Brain pericyte (primary cell): ENCODE data around the gene TGFB1.
"Not testable (repeated sequence)": the region's sequence is repeated elsewhere in the genome, so short reads cannot be mapped to it uniquely, and the experiment has no call there.

Experiments
- DNase-seq: peaks from one replicate; pipeline ENCODE4 v3.0.0-alpha.2; 2012; ENCODE audit warnings: low read depth, low spot score

TGFB1 gene

DNA sequence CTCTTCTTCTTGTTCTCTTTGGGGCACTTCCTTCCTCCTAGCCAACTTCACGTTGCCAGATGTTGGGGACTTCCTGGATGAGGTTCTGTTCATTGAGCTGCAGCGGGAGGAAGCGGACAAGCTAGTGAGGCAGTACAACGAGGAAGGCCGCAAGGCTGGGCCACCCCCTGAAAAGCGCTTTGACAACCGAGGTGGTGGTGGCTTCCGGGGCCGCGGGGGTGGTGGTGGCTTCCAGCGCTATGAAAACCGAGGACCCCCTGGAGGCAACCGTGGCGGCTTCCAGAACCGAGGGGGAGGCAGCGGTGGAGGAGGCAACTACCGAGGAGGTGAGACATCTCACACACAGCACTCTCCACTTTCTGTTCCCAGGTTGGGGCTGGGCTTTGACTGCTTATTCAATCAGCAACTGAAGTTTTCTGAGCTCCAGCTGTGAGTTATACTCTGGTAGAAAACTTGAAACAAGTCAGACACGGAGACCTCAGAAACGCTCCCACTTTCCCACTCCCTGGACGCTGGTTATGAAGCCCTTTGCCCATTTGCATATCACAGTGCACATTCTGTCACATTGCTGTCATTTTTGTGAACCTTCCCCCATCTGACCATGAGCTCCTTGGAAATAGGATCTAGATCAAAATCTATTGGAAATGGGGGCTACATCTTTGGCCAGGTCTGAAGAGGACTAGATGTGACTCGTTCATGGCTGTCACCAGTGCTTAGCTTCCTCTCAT, 50.9 kb downstream of the TGFB1 start:
- DNase-seq, result no peak

DNA sequence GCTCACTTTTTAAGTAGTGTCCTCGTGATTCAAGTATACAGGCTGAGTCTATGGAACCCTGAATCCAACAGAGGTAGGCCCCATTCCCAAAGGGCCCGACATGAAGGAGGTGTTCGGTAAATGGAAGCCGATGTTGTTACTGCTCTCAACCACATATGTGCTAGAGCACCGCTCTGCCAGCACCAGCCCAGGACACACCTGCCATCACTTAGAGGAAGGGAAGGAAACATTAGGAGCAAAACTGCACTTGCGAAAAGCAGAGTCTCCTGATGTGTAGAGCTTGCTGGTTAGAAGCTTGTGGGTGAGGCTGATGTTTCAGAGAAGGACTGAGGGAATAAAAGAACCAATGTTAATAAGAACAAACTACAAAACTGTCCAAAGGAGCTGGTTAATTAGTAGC, 53.2 kb downstream of the TGFB1 start:
- DNase-seq, result no peak

DNA sequence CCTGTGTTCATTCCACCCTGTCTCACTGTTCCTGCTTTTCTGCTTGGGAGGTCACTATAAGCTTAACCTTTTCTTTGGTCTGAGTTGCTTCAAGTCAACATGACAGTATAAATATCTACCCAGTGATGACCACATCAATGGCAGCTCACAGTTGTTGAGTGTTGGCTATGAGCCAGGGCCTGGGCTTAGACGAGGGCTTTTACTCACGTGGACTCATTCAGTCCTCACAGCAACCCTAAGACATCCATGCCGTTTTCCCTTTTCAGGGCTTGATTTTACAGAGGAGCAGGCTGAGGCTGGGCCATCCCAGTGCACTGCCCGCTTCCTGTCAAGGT, 54.0 kb downstream of the TGFB1 start:
- DNase-seq, result peak; percentile 89

DNA sequence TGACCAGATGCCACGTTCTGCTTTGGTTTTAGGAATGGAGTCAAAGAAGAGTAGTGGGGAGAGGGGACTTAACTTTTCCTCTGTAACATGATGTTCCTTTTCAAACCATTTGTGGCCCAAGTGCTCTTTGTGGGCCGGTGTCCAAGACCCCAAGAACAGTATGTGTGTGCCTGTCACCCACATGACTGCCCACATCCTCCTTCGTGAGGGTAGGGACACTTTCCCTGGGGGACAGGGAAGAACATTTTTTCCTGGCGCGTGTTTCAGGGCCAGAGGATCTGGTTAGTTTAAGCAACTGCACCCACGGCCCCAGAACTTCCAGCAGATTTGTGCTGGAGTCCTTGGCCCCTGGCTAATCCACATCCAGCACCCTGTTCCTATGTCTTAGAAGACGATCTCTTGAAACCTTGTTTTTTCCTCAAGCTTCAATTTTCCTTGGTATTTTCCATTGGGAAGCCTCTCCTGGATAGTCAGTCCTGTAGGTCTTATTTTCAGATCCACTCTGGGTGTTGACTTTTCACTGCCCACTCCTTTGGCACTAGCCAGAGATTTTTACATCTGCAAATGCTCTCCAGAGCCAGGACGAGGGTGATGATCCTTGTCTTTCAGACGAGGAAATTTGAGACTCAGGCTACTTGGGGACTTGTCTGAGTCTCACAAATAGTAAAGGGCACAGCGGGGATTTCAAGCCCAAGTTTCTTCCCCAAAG, 54.5 kb downstream of the TGFB1 start:
- DNase-seq, result no peak

DNA sequence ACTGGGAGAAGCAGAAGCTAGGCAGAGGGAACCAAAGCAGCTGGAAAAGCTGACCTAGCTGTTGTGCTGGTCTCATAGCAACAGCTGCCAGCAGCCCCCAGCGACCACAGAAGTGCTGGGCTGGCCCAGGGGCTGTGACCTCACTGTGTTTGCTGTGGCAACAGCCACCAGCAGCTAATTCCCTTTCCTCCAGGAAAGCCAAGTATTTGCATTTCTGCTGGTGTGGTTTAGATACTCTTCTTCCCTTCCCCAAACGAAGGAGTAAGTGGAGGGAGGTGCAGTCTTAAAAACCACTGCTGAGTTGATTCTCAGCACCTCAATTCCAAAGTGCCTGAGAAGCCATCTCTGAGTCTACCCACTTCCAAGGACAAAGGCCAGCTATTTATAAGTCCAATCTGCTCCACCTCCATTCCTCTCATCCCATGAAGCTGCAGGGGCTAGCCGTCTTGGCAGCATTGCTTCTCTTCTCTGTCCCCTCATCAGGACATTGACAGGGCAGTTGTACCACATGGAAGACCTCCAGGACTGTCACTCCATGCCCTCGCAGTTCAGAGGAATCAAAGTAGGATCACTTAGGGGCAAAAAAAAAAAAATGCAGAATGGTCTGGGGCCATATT, 55.3 kb downstream of the TGFB1 start:
- DNase-seq, result peak; percentile 68

DNA sequence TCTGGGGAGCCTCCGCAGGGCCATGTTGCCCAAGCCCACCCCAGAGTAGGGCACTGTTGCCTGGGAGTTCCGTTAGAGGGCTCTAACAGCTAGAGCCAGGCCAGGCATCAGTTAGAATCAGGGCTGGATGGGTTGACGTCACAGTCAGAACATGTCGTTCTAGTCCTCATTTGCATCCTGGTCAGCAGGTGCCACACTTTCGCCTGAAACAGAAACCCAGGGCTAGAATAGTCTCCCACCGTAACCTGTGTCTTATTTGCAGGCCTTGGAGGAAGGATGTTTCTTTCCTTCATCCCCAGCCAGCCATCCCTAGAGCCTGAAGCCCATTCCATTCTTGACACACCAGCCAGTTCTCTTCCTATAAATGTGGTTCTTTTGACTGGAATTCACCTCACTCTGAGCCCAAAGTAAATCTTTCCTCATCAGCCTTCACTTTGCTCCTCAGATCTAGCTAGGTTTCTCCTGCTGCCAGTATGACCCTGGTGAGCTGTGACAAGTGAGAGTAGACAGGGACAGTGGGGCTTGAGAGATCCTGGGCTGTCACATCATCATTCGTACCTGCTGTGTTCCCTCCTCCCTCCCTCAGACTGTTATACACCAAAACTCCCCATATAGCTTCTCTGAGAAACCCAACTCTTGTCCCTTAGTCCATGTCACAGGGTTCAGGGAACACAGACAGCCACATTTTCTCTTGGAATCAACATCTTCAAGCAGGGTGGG, 55.9 kb downstream of the TGFB1 start:
- DNase-seq, result no peak

DNA sequence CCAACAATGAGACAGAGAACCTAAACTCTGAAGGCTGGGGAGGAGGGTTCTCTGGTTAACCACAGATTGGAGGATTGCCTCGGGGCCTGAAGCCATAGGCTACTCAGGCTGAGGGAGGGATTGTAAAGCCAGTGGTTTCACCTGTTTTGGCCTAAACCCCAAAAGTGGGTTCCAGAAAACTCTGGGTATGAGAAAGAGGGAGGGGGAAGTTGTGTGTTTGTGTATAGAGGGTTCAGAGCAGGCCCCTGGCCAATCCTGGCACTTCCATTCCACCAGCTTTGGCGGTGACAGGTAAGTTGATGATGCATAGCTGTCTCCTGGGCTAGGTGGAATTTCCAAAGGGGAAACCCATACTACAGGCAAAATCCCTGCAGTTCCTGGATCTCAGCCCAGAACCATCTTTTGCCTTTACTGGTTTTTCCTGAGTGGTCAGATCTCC, 57.3 kb downstream of the TGFB1 start:
- DNase-seq, result no peak

DNA sequence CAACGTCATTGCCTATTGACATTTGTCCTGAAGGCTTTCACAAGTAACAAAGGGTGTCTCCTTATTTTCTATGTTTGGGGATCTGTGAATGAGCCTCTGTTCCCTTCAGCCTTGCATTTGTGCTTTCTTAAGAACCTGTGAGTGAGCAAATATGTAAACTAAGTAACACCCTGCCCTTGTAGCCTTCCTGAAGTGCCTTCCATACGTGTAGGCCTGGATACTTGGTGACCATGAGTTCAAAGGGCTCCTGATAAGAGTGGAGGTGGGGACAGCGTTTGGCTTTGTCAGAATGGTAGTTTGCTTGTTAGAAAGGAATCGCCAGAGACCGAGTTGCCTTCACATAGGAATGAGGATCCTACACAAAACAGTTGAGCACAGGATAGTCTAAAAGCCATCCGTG, 58.2 kb downstream of the TGFB1 start:
- DNase-seq, result no peak

DNA sequence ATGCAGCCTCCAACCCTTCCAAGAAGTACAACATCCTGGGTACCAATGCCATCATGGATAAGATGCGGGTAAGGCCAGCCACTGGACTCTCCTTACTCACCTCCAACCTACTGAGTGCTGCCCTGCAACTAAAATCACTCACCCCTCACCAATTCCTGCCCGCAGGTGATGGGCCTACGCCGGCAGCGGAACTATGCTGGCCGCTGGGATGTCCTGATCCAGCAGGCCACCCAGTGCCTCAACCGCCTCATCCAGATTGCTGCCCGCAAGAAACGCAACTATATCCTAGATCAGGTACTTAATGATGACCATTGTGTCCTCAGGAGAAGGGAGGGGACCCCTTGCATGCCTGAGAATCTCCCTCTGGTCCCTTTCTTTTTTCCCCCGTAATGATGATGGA, 59.3 kb downstream of the TGFB1 start:
- DNase-seq, result no peak

DNA sequence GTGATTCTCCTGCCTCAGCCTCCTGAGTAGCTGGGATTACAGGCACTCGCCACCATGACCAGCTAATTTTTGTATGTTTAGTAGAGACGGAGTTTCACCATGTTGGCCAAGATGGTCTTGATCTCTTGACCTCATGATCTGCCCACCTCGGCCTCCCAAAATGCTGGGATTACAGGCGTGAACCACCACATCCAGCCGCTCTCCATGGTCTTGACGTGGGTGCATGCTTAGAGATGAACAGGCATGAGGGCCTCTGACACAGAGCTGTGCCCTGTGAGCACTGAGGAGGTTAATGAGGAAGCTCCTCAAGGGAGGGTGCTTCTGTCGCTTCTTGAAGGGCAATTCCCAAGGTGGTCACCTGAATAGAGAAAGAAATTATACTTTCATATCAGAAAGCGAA, 63.9 kb downstream of the TGFB1 start:
- not testable (repeated sequence) for DNase-seq

DNA sequence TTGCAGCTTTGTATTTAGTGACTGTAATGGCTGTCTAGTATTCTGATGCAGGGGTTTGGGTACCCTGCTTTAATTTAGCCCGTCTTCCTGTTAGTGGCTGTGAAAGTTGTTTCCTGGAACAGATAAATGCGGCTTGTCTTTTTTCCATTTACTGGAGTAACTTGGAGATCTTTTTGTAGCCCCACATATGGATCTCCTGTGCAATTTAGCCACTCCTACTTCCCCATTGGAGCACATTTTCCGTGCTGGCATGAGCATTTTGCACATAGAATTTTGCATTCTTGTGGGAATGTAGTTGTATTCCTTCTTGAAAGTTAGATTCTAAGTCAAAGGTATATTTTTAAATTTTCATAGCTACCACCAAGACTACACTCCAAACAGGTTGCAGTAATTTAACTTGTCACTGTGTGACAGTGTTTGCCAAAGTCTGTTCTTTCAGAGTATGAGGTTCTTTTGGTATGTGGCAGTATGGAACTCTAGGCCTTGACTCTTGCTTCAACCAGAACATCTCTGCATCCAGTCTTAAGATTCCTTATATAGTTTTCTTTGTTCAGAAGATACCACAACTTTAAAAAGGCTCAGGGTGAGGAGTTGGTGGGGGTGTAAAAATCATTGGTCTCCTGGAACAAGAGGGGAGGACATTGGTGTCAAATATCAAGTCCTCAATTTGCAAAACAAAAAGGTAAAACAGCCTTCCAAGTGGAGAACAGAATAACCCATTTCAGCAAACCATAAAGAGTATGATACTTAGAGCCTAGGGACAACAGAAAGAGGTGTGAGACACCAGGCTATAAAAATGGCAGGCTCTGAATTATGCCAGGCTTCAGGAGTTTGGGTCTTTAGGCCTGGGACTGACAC, 64.8 kb downstream of the TGFB1 start:
- DNase-seq, result no peak
